CD14-positive monocyte (primary cell): Measurements from ENCODE around the gene GRK4. TPM values are rescaled to one million over a fixed set of nuclear protein-coding genes. Genes with fewer than 3 reads are reported as not detected.

Source experiments
- DNase-seq, 3 donors: peaks; one replicate each; pipeline ENCODE4 v3.0.0-alpha.2; 2011 to 2022
- H2AFZ ChIP-seq: 2 replicates; pipeline ENCODE4 v1.6.0; 2012; ENCODE audit warnings: mild to moderate bottlenecking, low read depth, low read length, inconsistent platforms; ENCODE audit not compliant: insufficient read depth, poor library complexity, severe bottlenecking
- H3K27ac ChIP-seq, 2 donors: 1 replicate in 1 of 2; 2 replicates in 1 of 2; pipeline ENCODE4 v1.5.1; 2012 to 2013; ENCODE audit warnings: low read length in 2 of 2, control low read depth in 1 of 2, inconsistent platforms in 1 of 2, low read depth in 1 of 2, mild to moderate bottlenecking in 1 of 2
- H3K27me3 ChIP-seq, 2 donors: one replicate each; pipeline versions ENCODE4 v1.6.0 to v1.6.1; 2011 to 2013; ENCODE audit warnings: low read length in 2 of 2; ENCODE audit not compliant: control insufficient read depth in 2 of 2, insufficient read depth in 2 of 2
- H3K36me3 ChIP-seq, 2 donors: replicated peaks in 1 of 2; 1 replicate in 1 of 2; 2 replicates in 1 of 2; pipeline versions ENCODE4 v1.5.1 to v1.6.1; 2012 to 2013; ENCODE audit warnings: low read length in 2 of 2, control low read depth in 1 of 2, inconsistent platforms in 1 of 2, mild to moderate bottlenecking in 1 of 2; ENCODE audit not compliant: insufficient read depth in 2 of 2, control insufficient read depth in 1 of 2
- H3K4me1 ChIP-seq, 2 donors: 1 replicate in 1 of 2; 2 replicates in 1 of 2; pipeline versions ENCODE4 v1.5.1 to v1.6.1; 2012 to 2013; ENCODE audit warnings: low read length in 2 of 2, control low read depth in 1 of 2, inconsistent platforms in 1 of 2, mild to moderate bottlenecking in 1 of 2, moderate library complexity in 1 of 2; ENCODE audit not compliant: insufficient read depth in 2 of 2, control insufficient read depth in 1 of 2
- H3K4me2 ChIP-seq: replicated peaks from 2 replicates; pipeline ENCODE3; 2012; ENCODE audit warnings: low read length, moderate library complexity, mild to moderate bottlenecking; ENCODE audit not compliant: poor library complexity, severe bottlenecking; ENCODE audit errors: extremely low read depth
- H3K4me3 ChIP-seq, 3 experiments: fragments of 200-600 bp in 1 of 3; sonication (generic) in 1 of 3; replicated peaks in 1 of 3; 1 replicate in 2 of 3; 2 replicates in 1 of 3; pipeline ENCODE4 v1.5.1; 2011 to 2013; ENCODE audit warnings: low read length in 3 of 3, mild to moderate bottlenecking in 3 of 3, control low read depth in 2 of 3, low read depth in 2 of 3, inconsistent platforms in 1 of 3, moderate library complexity in 1 of 3
- H3K79me2 ChIP-seq: 2 replicates; pipeline ENCODE4 v1.6.0; 2012; ENCODE audit warnings: mild to moderate bottlenecking, control low read depth, inconsistent platforms, low read length, moderate library complexity; ENCODE audit not compliant: insufficient read depth
- H3K9ac ChIP-seq: 2 replicates; pipeline ENCODE4 v1.6.0; 2017; ENCODE audit warnings: low read length, mild to moderate bottlenecking; ENCODE audit not compliant: insufficient read depth, poor library complexity, severe bottlenecking
- H3K9me3 ChIP-seq, 2 donors: replicated peaks in 1 of 2; 1 replicate in 1 of 2; 2 replicates in 1 of 2; pipeline versions ENCODE4 v1.5.1 to v1.6.1; 2012 to 2013; ENCODE audit warnings: low read length in 2 of 2, control low read depth in 1 of 2; ENCODE audit not compliant: control insufficient read depth in 1 of 2, insufficient read depth in 1 of 2
- H4K20me1 ChIP-seq: 2 replicates; pipeline ENCODE4 v1.6.0; 2012; ENCODE audit warnings: mild to moderate bottlenecking, low read length, control low read depth, moderate library complexity; ENCODE audit not compliant: insufficient read depth
- H3K27ac Mint-ChIP-seq, 7 donors: one replicate each; pipeline ENCODE4 v1.8.0; 2020; ENCODE audit warnings: mild to moderate bottlenecking in 7 of 7, mixed read lengths in 7 of 7, moderate library complexity in 6 of 7, inconsistent platforms in 2 of 7
- H3K27me3 Mint-ChIP-seq, 3 donors: one replicate each; pipeline ENCODE4 v1.8.0; 2021 to 2022; ENCODE audit warnings: low read depth in 3 of 3, mild to moderate bottlenecking in 3 of 3, mixed read lengths in 3 of 3, moderate library complexity in 3 of 3, inconsistent platforms in 1 of 3
- H3K36me3 Mint-ChIP-seq, 2 donors: one replicate each; pipeline ENCODE4 v1.8.0; 2020; ENCODE audit warnings: mixed read lengths in 2 of 2, inconsistent platforms in 1 of 2, mild to moderate bottlenecking in 1 of 2
- H3K4me1 Mint-ChIP-seq: one replicate; pipeline ENCODE4 v1.8.0; 2020; ENCODE audit warnings: mild to moderate bottlenecking, mixed read lengths
- H3K4me3 Mint-ChIP-seq, 2 donors: one replicate each; pipeline ENCODE4 v1.8.0; 2020; ENCODE audit warnings: mild to moderate bottlenecking in 2 of 2, mixed read lengths in 2 of 2, moderate library complexity in 1 of 2
- H3K9me3 Mint-ChIP-seq, 7 donors: one replicate each; pipeline ENCODE4 v1.8.0; 2020 to 2022; ENCODE audit warnings: mixed read lengths in 7 of 7, mild to moderate bottlenecking in 6 of 7, moderate library complexity in 6 of 7, inconsistent platforms in 2 of 7
- CTCF ChIP-seq: fragments of 200-600 bp; IDR thresholded peaks from one replicate; pipeline ENCODE4 v1.8.0; 2022; ENCODE audit warnings: antibody characterized with exemption, mild to moderate bottlenecking
- WGBS: methylation state at CpG from one replicate; pipeline ENCODE4 v1.1.5; 2013; ENCODE audit warnings: missing lambda C conversion rate; ENCODE audit not compliant: insufficient coverage; 5-methylcytosine and 5-hydroxymethylcytosine counted together
- intact Hi-C, 2 donors: fragments of 100-400 bp; cut with micrococcal nuclease; formaldehyde crosslinking; loops; one replicate each; pipeline versions ENCODE4 v1.15.0 to v1.15.1; 2023
- polyA plus RNA-seq, 3 donors: library from polyadenylated mRNA; depleted of rRNA in 1 of 3; unstranded in 2 of 3; stranded (reverse) in 1 of 3; fragments of 300-500 nt in 2 of 3; fragments of >200 nt in 1 of 3; fragmentation: Illumina TruSeq in 2 of 3; gene quantifications; 1 replicate in 2 of 3; 2 replicates in 1 of 3; pipeline ENCODE4 v1.2.3, GENCODE V29; 2012 to 2021

Gene GRK4
- polyA plus RNA-seq, 3 donors, result 1.1 to 1.2 (median 1.2) TPM

- H3K9me3 Mint-ChIP-seq, result no peaks in the 10 kb centered on the region
- peak overlapping the region in 4 of 7 donors; percentile 21 to 73 (median 68) for H3K27ac Mint-ChIP-seq
- Histone ChIP-seq H3K4me3 (no peak overlapping the region), H3K4me1 (peaks cover 7 to 9% of the 10 kb centered on the region in 2 donors), H4K20me1 (peaks cover 27% of the 10 kb centered on the region), H3K4me2 (no peak overlapping the region), H3K36me3 (peaks cover 77 to 89% of the 10 kb centered on the region in 2 donors), H3K9me3 (no peaks in the 10 kb centered on the region), H2AFZ (no peak overlapping the region), H3K79me2 (peaks cover 18% of the 10 kb centered on the region), H3K27ac (no peak overlapping the region), H3K27me3 (no peaks in the 10 kb centered on the region), H3K9ac (no peak overlapping the region)
- H3K4me1 Mint-ChIP-seq, result peaks cover 16% of the 10 kb centered on the region
- intact Hi-C loops, result no loop called here
- H3K27me3 Mint-ChIP-seq, result no peaks in the 10 kb centered on the region
- 96% methylated on average over 24 of the region's 29 CpGs for WGBS
- peaks cover 69 to 88% of the 10 kb centered on the region in 2 donors for H3K36me3 Mint-ChIP-seq
- no peak for DNase-seq
- TF ChIP-seq CTCF, result no peak
- no peak overlapping the region for H3K4me3 Mint-ChIP-seq
Observed at GRCh38 chr4:2940267-2941137, 22.9 kb upstream of the GRK4 start.

GRCh38 chr4:2941138-2942036 is 22.0 kb upstream of the GRK4 start:
- no peak overlapping the region for H3K27ac Mint-ChIP-seq
- Histone ChIP-seq H3K36me3 (peaks cover 84 to 98% of the 10 kb centered on the region in 2 donors), H3K4me3 (no peak overlapping the region), H3K27me3 (no peaks in the 10 kb centered on the region), H3K9me3 (no peaks in the 10 kb centered on the region), H3K4me1 (peaks cover 0 to under 1% of the 10 kb centered on the region in 2 donors), H3K9ac (no peak overlapping the region), H4K20me1 (peaks cover 22% of the 10 kb centered on the region), H2AFZ (no peak overlapping the region), H3K27ac (peak overlapping the region in 1 of 2 donors; percentile 27), H3K4me2 (no peak overlapping the region), H3K79me2 (peaks cover 10% of the 10 kb centered on the region)
- no peaks in the 10 kb centered on the region for H3K27me3 Mint-ChIP-seq
- TF ChIP-seq CTCF, result no peak
- no peak for DNase-seq
- intact Hi-C loops, result no loop called here
- 93% methylated on average over 23 of the region's 24 CpGs for WGBS
- H3K4me1 Mint-ChIP-seq, result peaks cover 7% of the 10 kb centered on the region
- H3K9me3 Mint-ChIP-seq, result no peaks in the 10 kb centered on the region
- peaks cover 73 to 97% of the 10 kb centered on the region in 2 donors for H3K36me3 Mint-ChIP-seq
- H3K4me3 Mint-ChIP-seq, result no peak overlapping the region
